ENCODE data around the gene C12orf57.

C12orf57 gene

DNA sequence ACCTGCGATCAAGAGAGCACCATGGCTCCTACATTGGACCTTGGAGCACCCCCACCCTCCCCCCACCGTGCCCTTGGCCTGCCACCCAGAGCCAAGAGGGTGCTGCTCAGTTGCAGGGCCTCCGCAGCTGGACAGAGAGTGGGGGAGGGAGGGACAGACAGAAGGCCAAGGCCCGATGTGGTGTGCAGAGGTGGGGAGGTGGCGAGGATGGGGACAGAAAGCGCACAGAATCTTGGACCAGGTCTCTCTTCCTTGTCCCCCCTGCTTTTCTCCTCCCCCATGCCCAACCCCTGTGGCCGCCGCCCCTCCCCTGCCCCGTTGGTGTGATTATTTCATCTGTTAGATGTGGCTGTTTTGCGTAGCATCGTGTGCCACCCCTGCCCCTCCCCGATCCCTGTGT lies 2.0 kb upstream of the C12orf57 start:
- H3K4me3 ChIP-seq (ENCODE audit: low read depth, low read length, poor library complexity, severe bottlenecking), result no peak overlapping the region
- no peaks in the 10 kb centered on the region for H4K20me1 ChIP-seq (ENCODE audit: insufficient read depth, low read length)
- H3K27me3 ChIP-seq (ENCODE audit: insufficient read depth, low read length), result no peaks in the 10 kb centered on the region
- no peak overlapping the region for H3K27ac ChIP-seq (ENCODE audit: low read depth, low read length, poor library complexity, severe bottlenecking)
- H2AFZ ChIP-seq (ENCODE audit: low read length), result no peak overlapping the region
- H3F3A ChIP-seq (ENCODE audit: insufficient read depth, low read length), result no peaks in the 10 kb centered on the region
- no peaks in the 10 kb centered on the region for H3K9me3 ChIP-seq (ENCODE audit: low read length)
- no peaks in the 10 kb centered on the region for H3K9me2 ChIP-seq (ENCODE audit: low read depth, low read length)
- no peaks in the 10 kb centered on the region for H3K36me3 ChIP-seq (ENCODE audit: insufficient read depth, low read length)
- no peak overlapping the region for H3K9ac ChIP-seq (ENCODE audit: low read length)
- H3K79me2 ChIP-seq (ENCODE audit: insufficient read depth, low read length), result no peaks in the 10 kb centered on the region
- peaks cover 52% of the 10 kb centered on the region for H3K4me1 ChIP-seq (ENCODE audit: insufficient read depth, low read length, severe bottlenecking)
- no peak overlapping the region for H3K4me2 ChIP-seq (ENCODE audit: low read length)
- TF ChIP-seq EZH2 (IDR thresholded peaks at IDR 0.05; ENCODE audit: borderline replicate concordance, low read length) (no peak), CTCF (IDR thresholded peaks at IDR 0.05; ENCODE audit: low read length) (no peak)

- H4K20me1 ChIP-seq (ENCODE audit: insufficient read depth, low read length), result no peaks in the 10 kb centered on the region
- no peaks in the 10 kb centered on the region for H3F3A ChIP-seq (ENCODE audit: insufficient read depth, low read length)
- no peak for TF ChIP-seq CTCF (IDR thresholded peaks at IDR 0.05; ENCODE audit: low read length)
- no peak for TF ChIP-seq EZH2 (IDR thresholded peaks at IDR 0.05; ENCODE audit: borderline replicate concordance, low read length)
- no peaks in the 10 kb centered on the region for H3K9me2 ChIP-seq (ENCODE audit: low read depth, low read length)
- H3K79me2 ChIP-seq (ENCODE audit: insufficient read depth, low read length), result no peaks in the 10 kb centered on the region
- H3K4me3 ChIP-seq (ENCODE audit: low read depth, low read length, poor library complexity, severe bottlenecking), result no peak overlapping the region
- peaks cover 51% of the 10 kb centered on the region for H3K4me1 ChIP-seq (ENCODE audit: insufficient read depth, low read length, severe bottlenecking)
- no peaks in the 10 kb centered on the region for H3K36me3 ChIP-seq (ENCODE audit: insufficient read depth, low read length)
- H3K27ac ChIP-seq (ENCODE audit: low read depth, low read length, poor library complexity, severe bottlenecking), result no peak overlapping the region
- no peak overlapping the region for H2AFZ ChIP-seq (ENCODE audit: low read length)
- no peak overlapping the region for H3K9ac ChIP-seq (ENCODE audit: low read length)
- no peak overlapping the region for H3K4me2 ChIP-seq (ENCODE audit: low read length)
- H3K9me3 ChIP-seq (ENCODE audit: low read length), result no peaks in the 10 kb centered on the region
- H3K27me3 ChIP-seq (ENCODE audit: insufficient read depth, low read length), result no peaks in the 10 kb centered on the region
Observed at GRCh38 chr12:6942331-6942665, 1.5 kb upstream of the C12orf57 start.

DNA sequence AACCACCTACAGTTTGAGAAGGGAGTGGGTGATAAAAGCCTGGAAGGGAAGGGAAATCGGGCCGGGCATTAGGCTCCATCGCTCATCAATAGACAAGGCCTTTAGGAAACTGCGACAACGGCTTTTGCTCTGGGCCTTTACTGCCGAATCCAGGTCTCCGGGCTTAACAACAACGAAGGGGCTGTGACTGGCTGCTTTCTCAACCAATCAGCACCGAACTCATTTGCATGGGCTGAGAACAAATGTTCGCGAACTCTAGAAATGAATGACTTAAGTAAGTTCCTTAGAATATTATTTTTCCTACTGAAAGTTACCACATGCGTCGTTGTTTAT lies 467 bp upstream of the C12orf57 start:
- Histone ChIP-seq H3K79me2 (ENCODE audit: insufficient read depth, low read length) (no peaks in the 10 kb centered on the region), H3K9ac (ENCODE audit: low read length) (peak overlapping the region; percentile 79), H3K36me3 (ENCODE audit: insufficient read depth, low read length) (no peaks in the 10 kb centered on the region), H2AFZ (ENCODE audit: low read length) (peak overlapping the region; percentile 28; the same call in 1 of the 2 replicates), H3K9me3 (ENCODE audit: low read length) (no peaks in the 10 kb centered on the region), H3K27me3 (ENCODE audit: insufficient read depth, low read length) (no peaks in the 10 kb centered on the region), H4K20me1 (ENCODE audit: insufficient read depth, low read length) (no peaks in the 10 kb centered on the region), H3K4me3 (ENCODE audit: low read depth, low read length, poor library complexity, severe bottlenecking) (peak overlapping the region; percentile 71), H3K4me1 (ENCODE audit: insufficient read depth, low read length, severe bottlenecking) (peaks cover 48% of the 10 kb centered on the region), H3K4me2 (ENCODE audit: low read length) (peak overlapping the region; percentile 91), H3K9me2 (ENCODE audit: low read depth, low read length) (no peaks in the 10 kb centered on the region), H3F3A (ENCODE audit: insufficient read depth, low read length) (no peaks in the 10 kb centered on the region), H3K27ac (ENCODE audit: low read depth, low read length, poor library complexity, severe bottlenecking) (peak overlapping the region; percentile 91)
- no peak for TF ChIP-seq EZH2 (IDR thresholded peaks at IDR 0.05; ENCODE audit: borderline replicate concordance, low read length)

DNA sequence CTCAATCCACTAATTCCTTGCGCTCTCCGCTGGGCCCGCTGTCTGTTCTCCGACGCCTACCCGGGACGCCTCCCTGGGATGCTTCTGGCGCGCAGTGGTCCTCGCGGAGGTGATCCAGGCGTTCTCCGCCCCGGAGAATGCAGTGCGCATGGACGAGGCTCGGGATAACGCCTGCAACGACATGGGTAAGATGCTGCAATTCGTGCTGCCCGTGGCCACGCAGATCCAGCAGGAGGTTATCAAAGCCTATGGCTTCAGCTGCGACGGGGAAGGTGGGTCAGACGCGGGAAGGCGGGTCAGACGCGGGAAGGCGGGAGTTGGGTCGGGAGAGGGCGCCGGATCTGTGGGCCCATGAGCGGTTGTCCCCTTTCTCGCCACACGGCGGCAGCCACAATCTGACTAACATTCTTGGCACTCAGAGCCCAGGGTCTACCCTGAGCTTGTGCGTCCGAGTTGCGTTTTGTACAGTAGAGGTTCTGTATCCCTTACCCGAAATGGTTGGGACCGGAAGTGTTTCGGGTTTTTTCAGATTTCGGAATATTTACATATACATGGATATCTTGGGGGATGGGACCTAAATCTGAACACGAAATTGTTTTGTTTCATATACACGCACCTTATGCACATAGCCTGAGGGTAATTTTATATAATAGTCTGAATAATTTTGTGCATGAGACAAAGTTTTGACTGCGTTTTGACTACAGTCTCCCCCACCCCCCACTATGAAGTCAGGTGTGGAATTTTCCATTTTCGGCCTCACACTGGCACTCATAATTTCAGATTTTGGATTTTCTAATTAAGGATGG lies 762 bp downstream of the C12orf57 start:
- H3K4me3 ChIP-seq (ENCODE audit: low read depth, low read length, poor library complexity, severe bottlenecking), result peak overlapping the region; percentile 71
- H2AFZ ChIP-seq (ENCODE audit: low read length), result no peak overlapping the region
- H3K27me3 ChIP-seq (ENCODE audit: insufficient read depth, low read length), result no peaks in the 10 kb centered on the region
- TF ChIP-seq CTCF (IDR thresholded peaks at IDR 0.05; ENCODE audit: low read length) (peak; percentile 97), EZH2 (IDR thresholded peaks at IDR 0.05; ENCODE audit: borderline replicate concordance, low read length) (no peak)
- peak overlapping the region; percentile 91 for H3K27ac ChIP-seq (ENCODE audit: low read depth, low read length, poor library complexity, severe bottlenecking)
- no peaks in the 10 kb centered on the region for H3K36me3 ChIP-seq (ENCODE audit: insufficient read depth, low read length)
- H3K4me1 ChIP-seq (ENCODE audit: insufficient read depth, low read length, severe bottlenecking), result peaks cover 39% of the 10 kb centered on the region
- no peaks in the 10 kb centered on the region for H3K79me2 ChIP-seq (ENCODE audit: insufficient read depth, low read length)
- H3K9me3 ChIP-seq (ENCODE audit: low read length), result no peaks in the 10 kb centered on the region
- no peaks in the 10 kb centered on the region for H3F3A ChIP-seq (ENCODE audit: insufficient read depth, low read length)
- peak overlapping the region; percentile 91 for H3K4me2 ChIP-seq (ENCODE audit: low read length)
- H4K20me1 ChIP-seq (ENCODE audit: insufficient read depth, low read length), result no peaks in the 10 kb centered on the region
- H3K9ac ChIP-seq (ENCODE audit: low read length), result peak overlapping the region; percentile 79
- no peaks in the 10 kb centered on the region for H3K9me2 ChIP-seq (ENCODE audit: low read depth, low read length)
